ENCODE data around the gene ATG2A.

Gene ATG2A

DNA sequence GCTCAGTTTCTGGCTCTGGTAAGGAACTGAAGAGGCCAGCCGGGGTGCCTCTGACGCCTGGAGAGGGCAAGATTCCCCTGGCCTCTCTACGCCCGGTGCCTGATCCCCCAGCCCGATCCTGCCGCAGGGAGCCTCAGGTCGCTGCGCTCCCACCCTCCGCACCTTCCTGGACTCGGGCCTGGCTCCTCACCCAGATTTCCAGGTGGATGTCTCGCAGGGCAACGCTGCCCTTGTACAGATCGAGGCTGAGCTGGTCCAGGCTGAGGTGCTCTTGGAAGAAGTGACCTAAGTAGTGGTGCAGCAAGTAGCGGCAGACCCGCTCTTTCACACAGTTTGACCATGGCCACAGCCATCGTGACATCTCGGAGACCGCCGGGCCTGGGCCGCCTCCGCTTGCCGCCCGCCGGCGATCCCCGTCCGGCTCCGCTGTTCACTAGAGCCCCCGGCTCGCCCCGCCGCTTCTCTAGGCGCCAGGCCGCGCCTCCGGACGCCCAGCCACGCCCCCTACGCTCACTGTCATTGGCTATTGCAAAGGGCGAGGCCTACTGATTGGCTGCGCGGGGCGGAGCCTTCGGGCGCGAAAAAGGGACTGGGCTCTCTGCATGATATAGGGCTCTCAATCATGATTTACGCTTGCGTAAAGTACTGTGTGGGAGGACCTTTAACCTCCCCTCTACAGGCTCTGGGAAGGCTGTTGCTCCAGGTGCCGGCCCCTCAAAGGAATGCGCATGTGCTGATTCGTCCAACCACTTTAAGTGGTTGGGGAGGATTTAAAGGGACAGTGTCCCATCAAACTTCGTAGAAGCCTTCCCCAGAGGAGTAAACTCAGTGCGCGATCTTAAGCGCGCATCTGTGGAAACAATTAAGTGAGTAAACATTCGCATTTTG lies at the start of gene ATG2A:
ATG2A (minus strand) TSS at position 435 of the 888 bp plus-strand sequence; CDS start at position 361, 74 bp downstream.
- DNase-seq (ENCODE audit: low read depth in 2 of 2, low spot score in 1 of 2), result peak; percentile 97 to 98

DNA sequence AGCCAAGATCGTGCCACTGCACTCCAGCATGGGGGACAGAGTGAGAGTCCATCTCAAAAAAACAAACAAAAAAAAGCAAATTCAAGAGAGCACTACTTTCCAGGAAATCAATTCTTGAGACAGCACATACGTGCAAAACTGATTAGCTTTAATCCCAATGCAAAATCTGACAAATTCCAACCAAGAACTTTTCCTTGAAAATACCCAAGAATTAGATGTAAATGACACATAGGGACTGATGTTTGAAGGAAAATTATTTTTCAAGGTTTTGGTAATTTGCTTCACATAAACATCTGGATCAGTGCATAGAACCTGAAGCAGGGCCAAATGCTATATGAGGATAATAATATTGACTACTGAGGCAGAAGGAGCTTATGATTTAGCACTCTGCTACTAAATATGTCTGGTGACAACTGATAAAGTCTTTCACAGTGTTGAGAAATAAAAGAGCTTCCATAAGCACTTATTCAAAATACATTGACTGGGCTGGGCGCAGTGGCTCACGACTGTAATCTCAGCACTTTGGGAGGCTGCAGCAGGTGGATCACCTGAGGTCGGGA lies 46.1 kb upstream of the ATG2A start:
- DNase-seq (ENCODE audit: low read depth in 2 of 2, low spot score in 1 of 2), result no peak

DNA sequence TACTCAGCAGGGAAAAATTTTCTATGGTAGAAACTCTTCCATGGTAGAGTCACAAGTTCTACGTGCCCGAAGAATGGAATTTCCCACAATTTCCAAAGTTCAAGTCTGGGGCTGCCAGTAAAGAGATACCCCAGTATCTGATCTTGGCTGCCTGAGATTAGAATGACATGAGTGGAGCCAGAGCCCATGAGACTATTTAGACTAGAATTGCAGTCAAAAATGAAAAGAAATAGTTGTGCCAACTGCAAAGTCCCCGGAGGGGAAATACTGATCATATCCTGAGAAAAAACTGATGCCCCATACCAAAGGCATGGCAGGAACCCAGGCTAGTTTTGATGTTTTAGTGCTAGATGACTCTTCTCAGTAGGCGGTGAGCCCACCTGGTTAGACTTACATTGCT lies 43.7 kb upstream of the ATG2A start:
- DNase-seq (ENCODE audit: low read depth in 2 of 2, low spot score in 1 of 2), result no peak

DNA sequence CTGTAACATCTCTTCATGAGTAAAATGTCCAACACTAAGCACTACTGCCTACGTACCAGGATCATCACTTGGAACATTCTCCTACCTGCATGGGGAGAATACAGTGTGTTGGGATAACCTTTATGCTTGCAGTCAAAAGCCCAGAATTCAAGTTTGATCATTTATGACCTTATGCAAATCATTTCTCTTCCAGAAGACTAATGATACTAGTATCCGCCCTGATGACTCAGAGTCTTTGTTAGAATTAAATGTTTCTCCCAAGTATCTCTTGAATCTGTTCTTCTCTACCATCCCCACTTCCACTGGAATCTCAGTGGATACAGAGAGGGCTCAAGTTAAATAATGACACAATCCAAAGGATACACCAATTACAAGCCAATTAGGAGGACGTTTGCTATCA lies 42.5 kb upstream of the ATG2A start:
- DNase-seq (ENCODE audit: low read depth in 2 of 2, low spot score in 1 of 2), result no peak

DNA sequence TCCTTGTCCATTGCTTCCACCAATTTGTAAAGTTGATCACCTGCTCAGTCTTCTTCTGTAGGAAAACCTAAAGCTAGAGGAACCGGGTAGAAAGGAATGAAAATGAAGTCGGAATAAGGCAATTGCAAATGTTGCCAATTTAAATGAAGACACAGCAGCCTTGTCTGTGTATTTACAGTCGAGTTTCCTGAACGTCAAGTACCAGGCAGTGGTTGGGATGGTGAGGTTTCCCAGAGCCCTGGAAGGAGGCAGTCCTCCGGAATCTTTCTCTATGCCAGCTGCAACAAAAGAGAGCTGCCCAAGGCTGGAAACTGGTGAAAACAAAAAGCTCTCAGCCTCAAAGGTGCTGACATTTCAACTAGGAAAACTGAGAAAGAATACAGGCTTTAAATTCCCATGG lies 37.2 kb upstream of the ATG2A start:
- no peak for DNase-seq (ENCODE audit: low read depth in 2 of 2, low spot score in 1 of 2)

DNA sequence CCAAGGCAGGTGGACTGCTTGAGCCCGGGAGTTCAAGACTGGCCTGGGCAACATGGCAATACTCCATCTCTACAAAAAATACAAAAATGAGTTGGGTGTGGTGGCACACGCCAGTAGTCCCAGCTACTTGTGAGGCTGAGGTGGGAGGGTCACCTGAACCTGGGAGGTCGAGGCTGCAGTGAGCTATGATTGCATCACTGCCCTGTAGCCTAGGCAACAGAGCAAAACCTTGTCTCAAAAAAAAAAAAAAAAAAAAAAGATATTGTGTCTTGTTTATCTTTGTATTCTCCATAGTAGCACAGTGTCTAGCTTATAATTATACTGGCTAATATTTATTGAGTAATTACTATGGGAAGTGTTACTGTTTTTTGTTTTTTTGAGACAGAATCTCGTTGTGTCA lies 34.5 kb upstream of the ATG2A start:
- DNase-seq (ENCODE audit: low read depth in 2 of 2, low spot score in 1 of 2), result no peak

DNA sequence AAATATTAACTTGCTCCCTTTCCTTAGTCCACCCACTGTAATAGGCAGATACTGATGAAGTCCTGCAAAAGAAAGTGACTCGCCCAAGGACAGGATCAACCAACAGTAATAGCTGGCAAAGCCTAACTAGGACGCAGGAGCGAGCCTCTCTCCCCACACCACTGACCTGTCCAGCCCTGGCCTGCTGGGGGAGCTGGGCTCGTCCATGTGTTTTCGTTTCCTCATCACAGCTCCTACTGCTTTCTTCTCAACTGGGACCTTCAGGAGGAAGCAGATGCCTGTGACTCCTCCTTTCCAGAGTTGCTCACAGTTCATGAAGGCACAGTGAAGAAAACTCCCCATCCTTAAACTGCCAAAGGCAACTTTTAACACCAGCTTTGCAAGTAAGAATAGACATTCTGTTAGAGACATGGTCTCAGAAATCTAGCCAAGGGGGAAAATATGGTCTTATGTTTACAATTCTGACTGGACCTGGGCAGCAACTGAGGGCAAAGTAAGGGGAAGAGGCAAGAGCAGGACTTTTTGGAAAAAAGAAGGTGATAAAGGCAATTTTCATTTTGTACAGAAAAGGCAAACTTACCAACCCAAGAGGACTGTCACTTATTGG lies 30.3 kb upstream of the ATG2A start:
- DNase-seq (ENCODE audit: low read depth in 2 of 2, low spot score in 1 of 2), result no peak

DNA sequence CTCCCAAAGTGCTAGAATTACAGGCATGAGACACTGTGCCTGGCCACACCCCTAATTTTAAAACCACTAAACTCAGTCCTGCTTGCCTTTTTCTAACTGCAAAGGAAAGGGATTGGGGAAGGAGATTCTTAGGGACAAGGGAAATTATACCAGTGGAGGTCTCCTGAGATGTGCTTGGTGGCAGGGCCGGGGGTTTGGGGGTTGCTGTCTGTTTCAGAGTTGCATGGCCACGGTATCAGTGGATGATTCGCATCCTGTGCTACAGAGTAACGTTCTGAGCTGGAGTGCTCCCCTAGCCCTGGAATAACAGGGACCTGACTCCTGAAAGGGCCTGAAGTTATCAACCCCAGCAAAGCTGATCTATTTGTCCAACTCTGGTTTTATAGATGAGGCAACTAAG lies 19.5 kb upstream of the ATG2A start:
- no peak for DNase-seq (ENCODE audit: low read depth in 2 of 2, low spot score in 1 of 2)

DNA sequence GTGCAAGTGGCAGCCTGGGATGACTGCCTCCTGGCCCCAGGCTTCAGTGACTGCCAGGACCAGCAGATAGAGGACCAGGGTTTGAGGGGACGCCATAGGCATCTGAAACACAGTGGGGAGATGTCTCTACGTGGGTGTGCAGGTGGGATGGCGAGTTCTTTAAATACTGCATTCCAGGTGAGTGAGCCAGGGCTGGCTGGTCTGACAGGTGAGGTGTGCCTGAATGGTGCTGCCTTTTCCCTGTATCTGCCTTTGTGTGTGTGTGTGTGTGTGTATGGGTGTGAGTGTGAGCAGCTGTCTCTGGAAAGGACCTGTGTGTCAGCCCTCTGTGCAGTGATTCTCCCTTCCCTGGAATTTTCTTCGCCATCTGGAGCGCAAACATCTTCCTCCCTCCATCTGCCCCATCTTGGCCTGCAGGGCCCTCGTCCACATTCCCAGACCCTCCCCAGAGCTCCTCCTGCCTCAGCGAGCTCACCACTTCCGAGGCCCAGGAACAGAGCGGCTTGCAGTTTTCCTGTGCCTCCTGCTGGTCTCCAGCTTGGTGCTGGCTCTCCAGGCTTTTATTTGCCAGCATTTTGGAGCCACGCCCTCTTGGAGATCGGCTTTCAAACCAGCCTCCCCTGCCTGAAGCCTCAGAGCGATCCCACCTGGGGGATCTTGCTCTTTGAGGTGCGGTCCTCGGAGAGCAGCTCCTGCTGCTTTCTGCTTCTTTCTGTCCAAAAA lies 18.5 kb upstream of the ATG2A start, which contains the start of gene GPHA2:
GPHA2 (minus strand) TSS at position 535 of the 723 bp plus-strand sequence; CDS start at position 102, 433 bp downstream.
- DNase-seq (ENCODE audit: low read depth in 2 of 2, low spot score in 1 of 2), result no peak

DNA sequence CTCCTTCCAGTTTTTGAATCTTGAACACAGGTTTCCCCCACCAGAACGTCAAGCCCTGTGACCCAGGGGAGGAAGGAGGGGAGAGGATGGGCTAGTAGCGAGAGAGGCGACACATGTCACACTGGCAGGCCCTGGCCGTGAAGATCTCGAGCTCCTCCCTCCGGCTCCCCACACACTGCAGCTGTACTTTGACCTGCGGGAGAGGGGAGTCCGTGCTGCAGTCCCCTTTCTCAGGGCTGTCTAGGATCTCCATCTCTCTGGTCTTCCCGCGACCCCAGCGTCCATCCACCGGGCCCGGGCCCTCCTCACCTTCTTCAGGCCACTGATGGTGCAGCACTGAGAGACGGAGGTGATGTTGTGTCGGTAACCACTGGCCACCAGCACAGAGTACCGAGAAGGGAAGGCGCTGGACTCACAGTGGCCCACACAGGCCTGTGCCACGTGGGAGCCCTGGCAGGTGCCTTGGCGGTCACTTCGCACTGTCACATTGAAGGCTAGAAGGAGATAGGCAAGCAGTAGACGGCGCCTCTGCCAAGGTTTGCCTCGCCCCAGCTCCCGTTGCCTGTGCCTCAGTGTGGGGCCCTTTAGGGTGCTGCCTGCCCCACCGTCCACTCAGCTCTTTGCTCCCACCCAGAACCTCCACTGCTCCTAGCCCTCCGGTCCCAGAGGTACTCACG lies 17.8 kb upstream of the ATG2A start:
- DNase-seq (ENCODE audit: low read depth in 2 of 2, low spot score in 1 of 2), result no peak

DNA sequence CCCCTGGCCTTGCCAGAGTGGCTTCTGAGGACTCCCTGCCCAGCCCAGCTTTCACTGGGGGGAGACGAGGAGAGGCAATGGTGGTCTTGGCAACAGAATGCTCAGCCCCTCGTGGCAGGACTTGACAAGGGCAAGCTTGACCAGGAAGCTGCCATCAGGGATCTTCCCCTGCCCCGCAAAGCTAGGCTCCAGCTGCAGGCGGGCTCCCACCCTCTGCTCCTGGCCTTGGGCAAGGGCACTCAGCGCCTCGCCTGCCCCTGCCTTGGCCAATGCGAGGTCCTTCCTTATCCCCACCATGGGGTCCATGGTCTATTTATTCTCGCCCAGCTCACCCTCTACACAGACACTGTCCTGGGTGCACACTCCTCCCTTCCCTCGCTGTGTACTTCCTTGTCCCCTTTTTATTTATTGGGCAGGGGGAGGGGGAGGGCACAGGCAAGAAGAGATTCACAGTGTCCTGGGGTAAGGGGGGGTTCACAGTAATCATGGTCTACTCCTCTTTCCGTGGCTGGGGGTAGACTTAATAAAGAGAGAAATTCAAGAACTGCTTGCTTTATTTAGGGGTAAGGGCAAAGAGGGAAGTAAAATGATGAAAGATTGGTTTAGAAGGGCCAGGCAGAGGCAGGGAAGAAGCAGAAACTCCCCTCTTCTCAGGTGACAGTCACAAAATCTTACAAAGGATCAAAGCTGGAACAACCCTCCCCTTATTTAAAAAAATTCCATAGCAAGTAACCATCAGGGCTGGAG lies 17.1 kb upstream of the ATG2A start:
- DNase-seq (ENCODE audit: low read depth in 2 of 2, low spot score in 1 of 2), result no peak

DNA sequence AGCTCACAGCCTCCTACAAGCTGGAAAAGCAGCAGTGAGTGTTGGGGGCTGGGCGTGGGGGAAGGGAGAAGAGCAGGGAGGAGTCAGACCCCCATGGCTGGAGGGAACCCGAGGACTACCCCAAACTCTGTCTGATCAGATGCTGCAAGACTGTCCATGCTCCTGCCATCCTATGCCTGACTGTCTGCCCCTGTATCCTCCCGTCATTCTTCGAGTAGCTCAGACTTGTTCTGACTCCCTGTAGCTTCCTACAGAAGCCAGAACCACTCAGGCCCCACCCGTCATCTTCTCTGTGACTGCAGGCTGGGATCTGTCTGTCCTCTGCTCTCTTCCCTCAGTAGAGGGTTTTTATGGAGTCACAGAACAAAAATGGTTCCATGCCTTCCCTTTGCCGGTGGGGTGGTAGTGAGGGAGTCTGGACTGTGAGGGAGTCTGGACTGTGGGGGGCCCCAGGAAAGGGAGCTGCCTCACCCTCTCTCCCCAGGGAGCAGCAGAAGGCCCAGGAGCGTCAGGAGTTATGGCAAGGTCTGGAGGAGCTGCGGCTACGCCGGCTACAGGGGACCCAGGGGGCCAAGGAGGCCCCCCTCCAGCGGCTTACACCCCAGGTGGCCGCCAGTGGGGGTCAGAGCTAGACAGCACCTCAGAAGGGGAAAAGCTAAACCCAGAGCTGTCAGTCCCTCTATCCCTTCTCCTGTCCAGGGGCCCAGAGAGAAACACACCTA lies 16.4 kb upstream of the ATG2A start:
- DNase-seq (ENCODE audit: low read depth in 2 of 2, low spot score in 1 of 2), result no peak

DNA sequence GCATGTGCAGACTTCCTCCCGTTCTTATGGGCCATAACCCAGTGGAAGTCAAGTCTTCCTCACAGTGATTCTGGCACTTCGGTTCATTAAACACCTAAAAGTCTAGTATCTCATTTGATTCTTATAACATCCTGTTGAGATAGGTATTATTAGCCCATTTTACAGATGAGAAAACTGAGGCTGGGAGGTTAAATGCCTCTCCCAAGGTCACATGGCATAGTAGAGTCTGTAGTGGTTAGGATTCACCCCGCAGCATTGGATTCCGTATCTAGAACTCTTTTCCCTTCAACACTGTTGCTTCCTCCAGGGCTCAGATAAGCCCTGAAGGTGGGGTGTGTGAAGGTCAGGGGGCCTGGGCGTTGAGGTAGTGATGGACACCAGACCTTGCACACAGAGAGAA lies 15.3 kb upstream of the ATG2A start:
- DNase-seq (ENCODE audit: low read depth in 2 of 2, low spot score in 1 of 2), result no peak

DNA sequence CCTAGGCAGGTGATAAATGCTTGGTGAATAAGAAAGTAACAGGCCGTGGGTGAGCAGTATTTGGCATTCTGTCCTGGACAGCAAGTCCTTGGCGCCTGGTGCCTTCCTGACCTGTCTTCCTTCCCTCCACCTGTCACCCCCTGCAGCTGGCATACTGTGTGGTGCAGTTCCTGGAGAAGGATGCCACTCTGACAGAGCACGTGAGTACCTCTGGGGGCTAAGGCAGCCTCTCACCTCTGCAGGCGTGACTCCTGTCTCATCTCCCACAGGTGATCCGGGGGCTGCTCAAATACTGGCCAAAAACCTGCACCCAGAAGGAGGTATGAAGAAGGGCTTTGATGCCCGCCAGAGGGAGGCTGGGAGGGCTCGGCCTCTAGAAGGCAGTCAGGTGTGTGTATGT lies 14.3 kb upstream of the ATG2A start:
- no peak for DNase-seq (ENCODE audit: low read depth in 2 of 2, low spot score in 1 of 2)

DNA sequence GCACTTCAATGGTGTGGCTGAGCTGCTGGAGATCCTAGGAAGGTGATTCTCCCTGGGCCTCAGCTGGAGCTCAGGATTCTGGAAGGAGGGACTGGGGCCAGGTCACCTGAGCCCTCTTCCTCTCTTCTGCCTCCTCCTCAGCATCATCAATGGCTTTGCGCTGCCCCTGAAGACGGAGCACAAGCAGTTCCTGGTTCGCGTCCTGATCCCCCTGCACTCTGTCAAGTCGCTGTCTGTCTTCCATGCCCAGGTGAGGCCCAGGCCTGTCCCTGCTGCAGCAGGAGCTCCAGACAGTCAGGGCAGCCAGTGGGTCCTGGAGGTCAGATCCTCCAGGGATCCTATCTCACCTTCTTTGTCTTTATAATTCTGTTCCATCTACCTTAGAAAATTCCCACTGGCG lies 13.3 kb upstream of the ATG2A start:
- DNase-seq (ENCODE audit: low read depth in 2 of 2, low spot score in 1 of 2), result no peak

DNA sequence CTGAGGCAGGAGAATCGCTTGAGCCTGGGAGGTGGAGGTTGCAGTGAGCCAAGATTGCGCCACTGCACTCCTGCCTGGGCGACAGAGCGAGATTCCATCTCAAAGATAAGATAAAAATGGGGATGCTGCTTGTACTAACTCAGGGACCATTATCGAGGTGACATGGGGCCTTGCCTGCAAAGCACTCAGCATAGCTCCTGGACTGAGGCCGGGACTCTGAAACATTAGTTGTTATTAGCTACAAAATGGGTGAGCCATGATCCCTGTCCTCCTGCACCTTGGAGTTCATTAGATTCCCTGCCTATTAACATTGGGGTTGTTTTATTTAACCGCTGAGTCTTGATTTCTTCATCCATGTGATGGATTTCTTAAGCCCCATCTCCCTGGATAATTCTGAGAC lies 12.6 kb upstream of the ATG2A start:
- no peak for DNase-seq (ENCODE audit: low read depth in 2 of 2, low spot score in 1 of 2)

DNA sequence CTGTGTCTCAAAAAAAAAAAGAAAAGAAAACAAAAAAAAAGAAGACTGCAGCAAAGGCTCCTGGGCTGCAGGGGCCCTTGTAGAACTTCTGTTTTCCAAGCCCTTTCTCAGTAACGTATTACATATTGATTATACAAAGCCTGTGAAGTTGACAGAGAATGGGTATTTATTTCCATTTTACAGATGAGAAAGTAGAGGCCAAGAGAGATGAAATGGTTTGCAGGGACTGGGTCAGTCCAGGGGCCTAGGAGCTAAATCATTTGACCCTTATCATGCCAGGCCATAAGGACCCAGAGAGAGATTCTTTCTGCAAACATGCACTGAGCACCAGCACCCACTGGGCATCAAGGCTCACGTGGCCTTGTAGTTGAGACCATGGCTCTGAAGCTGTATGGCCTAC lies 11.9 kb upstream of the ATG2A start:
- DNase-seq (ENCODE audit: low read depth in 2 of 2, low spot score in 1 of 2), result no peak

DNA sequence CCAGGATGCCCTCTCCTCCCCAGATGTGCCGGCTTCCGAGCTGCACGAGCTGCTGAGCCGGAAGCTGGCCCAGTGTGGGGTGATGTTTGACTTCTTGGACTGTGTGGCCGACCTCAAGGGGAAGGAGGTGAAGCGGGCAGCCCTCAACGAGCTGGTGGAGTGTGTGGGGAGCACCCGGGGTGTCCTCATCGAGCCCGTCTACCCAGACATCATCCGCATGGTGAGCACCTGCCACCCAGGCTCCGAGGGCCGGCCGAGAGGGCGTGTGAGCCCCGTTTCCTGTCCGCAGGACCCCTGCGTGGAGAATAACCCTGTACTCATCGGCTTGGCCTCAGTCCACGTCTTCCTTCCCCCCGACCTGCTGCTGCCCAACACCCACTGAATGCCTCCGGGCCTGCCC lies 9.7 kb upstream of the ATG2A start:
- DNase-seq (ENCODE audit: low read depth in 2 of 2, low spot score in 1 of 2), result no peak

DNA sequence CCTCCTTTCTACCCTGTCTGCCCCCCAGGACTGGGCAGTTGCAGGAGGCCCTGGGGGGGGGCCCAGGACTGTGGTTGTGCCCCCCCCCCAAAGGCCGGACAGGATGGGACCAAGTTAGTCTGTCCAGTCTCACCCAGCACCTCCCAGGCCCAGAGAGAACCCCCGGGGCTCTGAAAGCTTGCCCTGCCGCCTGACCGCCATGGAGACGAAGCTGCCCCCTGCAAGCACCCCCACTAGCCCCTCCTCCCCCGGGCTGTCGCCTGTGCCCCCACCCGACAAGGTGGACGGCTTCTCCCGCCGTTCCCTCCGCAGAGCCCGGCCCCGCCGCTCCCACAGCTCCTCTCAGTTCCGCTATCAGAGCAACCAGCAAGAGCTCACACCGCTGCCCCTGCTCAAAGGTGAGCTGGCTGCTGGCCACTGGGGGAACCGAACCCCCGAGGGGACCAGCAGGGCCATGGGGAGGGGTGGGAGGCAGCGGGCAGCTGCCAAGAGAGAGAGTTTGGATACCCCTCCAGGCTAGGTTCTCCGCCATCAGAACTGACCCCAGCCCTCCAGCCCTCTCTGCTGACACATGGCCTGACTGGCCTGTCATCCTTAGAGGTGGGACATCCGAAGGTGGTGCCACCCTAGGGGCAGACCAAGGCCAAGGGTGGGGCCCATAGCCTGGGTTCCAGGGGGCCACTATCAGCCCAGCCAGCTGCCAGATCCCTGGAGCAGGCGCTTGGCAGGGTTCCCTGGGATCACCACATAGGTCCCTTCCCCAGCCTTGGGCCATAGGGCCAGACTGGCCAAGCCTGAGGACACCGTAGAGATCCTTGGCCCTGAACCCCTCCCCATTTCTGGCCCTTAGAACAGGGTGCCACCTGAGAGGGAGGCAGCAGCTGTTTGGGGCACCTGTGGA lies 8.8 kb upstream of the ATG2A start:
- DNase-seq (ENCODE audit: low read depth in 2 of 2, low spot score in 1 of 2), result no peak
